Measurements from ENCODE around the gene PRKCQ. TPM values are rescaled to one million over a fixed set of nuclear protein-coding genes. Genes with fewer than 3 reads are reported as not detected.

PRKCQ gene
- total RNA-seq, 1 donor: not detected

DNA sequence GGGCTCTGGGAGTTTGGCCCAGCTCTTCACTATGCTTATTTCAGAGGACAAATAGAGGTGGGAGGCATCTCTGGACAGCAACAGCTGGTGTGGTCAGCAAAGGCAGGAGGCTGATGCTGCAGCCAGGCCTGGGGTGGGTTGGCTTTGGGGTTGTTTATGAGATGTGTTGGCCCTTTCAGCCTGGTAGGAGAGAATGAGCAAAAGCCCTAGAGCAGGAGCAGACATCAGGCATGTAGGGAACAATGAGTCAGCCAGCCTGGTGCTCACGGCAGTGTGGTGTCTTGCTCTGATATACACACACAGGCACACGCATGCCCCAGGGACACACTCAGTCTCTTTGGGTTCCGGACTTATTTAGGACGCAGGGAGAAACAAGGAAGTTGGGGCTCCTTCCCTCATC, 157.1 kb downstream of the PRKCQ start:
- H3K4me3 ChIP-seq (ENCODE audit: low read depth, low read length): no peak overlapping the region
- no peak for DNase-seq (ENCODE audit: low read depth)
- no peak for TF ChIP-seq CTCF (IDR thresholded peaks at IDR 0.05; ENCODE audit: insufficient read depth, low read length)

DNA sequence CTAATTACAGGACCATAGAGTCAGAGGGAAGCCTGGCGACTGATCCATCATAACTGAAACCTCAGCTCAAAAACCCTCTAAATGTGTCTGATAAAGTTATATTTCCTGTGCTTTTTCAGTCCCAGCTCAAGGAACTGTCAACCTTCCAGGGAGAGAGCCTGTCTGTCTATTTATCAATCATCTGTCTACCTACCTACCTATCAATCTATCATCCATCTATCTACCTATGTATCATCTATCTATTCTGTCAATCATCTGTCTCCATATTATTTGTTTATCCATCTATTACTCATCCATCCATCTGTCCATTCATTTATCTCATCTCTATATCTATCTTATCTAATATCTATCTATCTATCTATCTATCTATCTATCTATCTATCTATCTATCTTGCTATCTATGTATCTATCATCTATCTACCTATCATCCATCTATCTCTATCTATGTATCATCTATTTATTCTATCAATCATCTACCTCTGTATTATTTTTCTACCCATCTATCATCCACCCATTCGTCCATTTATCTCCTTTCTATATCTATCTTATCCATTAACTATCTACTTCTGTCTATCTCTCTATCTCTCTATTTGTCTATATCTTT, 161.4 kb downstream of the PRKCQ start:
- TF ChIP-seq CTCF (IDR thresholded peaks at IDR 0.05; ENCODE audit: insufficient read depth, low read length): no peak
- no peak overlapping the region for H3K4me3 ChIP-seq (ENCODE audit: low read depth, low read length)
- DNase-seq (ENCODE audit: low read depth): no peak

- no peak for TF ChIP-seq CTCF (IDR thresholded peaks at IDR 0.05; ENCODE audit: insufficient read depth, low read length)
- no peak for DNase-seq (ENCODE audit: low read depth)
- no peak overlapping the region for H3K4me3 ChIP-seq (ENCODE audit: low read depth, low read length)
Observed at GRCh38 chr10:6418167-6418566, 161.9 kb downstream of the PRKCQ start.

DNA sequence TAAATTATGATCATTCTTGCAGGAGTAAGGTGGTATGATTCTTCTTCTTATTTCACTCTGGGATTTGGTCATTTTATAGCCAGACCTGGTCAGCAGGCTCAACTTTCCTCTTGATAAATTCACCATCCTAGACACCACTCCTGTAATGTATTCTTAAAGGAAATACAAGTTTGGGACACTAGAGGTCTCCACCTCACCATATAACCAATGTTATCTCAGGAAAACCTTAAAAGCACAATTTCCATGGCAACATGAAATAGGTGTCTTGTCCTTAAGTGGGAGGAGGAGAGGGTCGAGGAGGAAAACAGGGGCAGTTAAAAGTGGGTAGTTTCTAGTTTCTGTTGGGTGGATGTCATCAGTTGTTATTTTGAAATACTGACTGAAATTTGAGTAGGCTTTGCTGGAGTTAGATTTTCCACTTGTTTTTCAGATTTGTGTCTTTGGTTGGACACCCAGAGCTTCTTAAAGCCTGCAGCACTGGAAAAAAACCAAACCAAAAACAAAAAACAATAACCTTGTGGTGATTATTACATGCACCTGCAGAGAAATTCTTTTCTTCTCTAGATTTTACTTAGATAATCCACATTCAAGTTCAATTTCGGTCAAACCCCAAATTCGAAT, 163.1 kb downstream of the PRKCQ start:
- TF ChIP-seq CTCF (IDR thresholded peaks at IDR 0.05; ENCODE audit: insufficient read depth, low read length): peak; percentile 66
- DNase-seq (ENCODE audit: low read depth): peak; percentile 62
- H3K4me3 ChIP-seq (ENCODE audit: low read depth, low read length): no peak overlapping the region

DNA sequence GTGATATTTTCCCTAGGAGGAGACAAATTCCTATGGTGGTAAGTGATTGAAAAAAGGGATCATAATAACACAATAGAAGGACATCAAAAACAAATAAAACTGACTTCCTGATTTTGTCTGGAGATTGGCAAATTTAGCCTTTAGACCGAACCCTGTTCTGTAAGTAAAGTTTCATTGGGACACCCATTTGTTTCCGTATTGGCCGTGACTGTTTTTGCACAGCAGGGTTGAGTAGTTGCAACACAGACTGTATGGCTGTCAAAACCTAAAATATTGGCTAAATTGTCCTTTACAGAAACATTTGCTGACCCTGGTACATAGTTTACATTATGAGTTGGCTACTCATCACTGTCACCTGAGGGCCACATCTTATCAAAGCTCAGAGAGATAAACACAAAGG, 168.6 kb downstream of the PRKCQ start:
- DNase-seq (ENCODE audit: low read depth): no peak
- no peak overlapping the region for H3K4me3 ChIP-seq (ENCODE audit: low read depth, low read length)
- TF ChIP-seq CTCF (IDR thresholded peaks at IDR 0.05; ENCODE audit: insufficient read depth, low read length): no peak

- no peak for DNase-seq (ENCODE audit: low read depth)
- H3K4me3 ChIP-seq (ENCODE audit: low read depth, low read length): no peak overlapping the region
- no peak for TF ChIP-seq CTCF (IDR thresholded peaks at IDR 0.05; ENCODE audit: insufficient read depth, low read length)
Observed at GRCh38 chr10:6410830-6411229, 169.2 kb downstream of the PRKCQ start.

All from fibroblast of the aortic adventitia (primary cell).